HepG2 (cell line): Measurements from ENCODE around the gene SIGLEC14. TPM values are rescaled to one million over a fixed set of nuclear protein-coding genes. Genes with fewer than 3 reads are reported as not detected.
A peak's percentile ranks its signal among the peaks of the same experiment; 100 is the strongest.

Experiments used
- ARID2 ChIP-seq: sonication (generic); formaldehyde crosslinking; IDR thresholded peaks from 2 replicates; pipeline ENCODE4 v1.8.1; 2022; ENCODE audit warnings: mild to moderate bottlenecking, missing genetic modification reagents, borderline replicate concordance
- CBX5 ChIP-seq: sonication (generic); formaldehyde crosslinking; IDR thresholded peaks from 2 replicates; pipeline ENCODE4 v1.4.0; 2020; ENCODE audit warnings: missing genetic modification reagents, borderline replicate concordance
- FOXO1 ChIP-seq: sonication (generic); formaldehyde crosslinking; IDR thresholded peaks from 2 replicates; pipeline ENCODE4 v1.4.0; 2020; ENCODE audit warnings: missing genetic modification reagents
- HDAC1 ChIP-seq: sonication (generic); formaldehyde crosslinking; IDR thresholded peaks from 2 replicates; pipeline ENCODE4 v1.5.1; 2020; ENCODE audit warnings: mild to moderate bottlenecking, missing genetic modification reagents
- HNRNPUL1 ChIP-seq: fragments of 200-400 bp; formaldehyde crosslinking; IDR thresholded peaks from 2 replicates; pipeline ENCODE4 v1.6.1; 2017; ENCODE audit warnings: low read depth, mild to moderate bottlenecking, low read length, moderate library complexity
- HOXA9 ChIP-seq: sonication (generic); formaldehyde crosslinking; IDR thresholded peaks from 2 replicates; pipeline ENCODE4 v1.8.1; 2022; ENCODE audit warnings: missing genetic modification reagents, mild to moderate bottlenecking, moderate library complexity, borderline replicate concordance
- NBN ChIP-seq: fragments of 450-650 bp; conservative IDR thresholded peaks from 2 replicates; pipeline ENCODE4 v1.6.1; 2017
- PHF21A ChIP-seq: sonication (generic); formaldehyde crosslinking; IDR thresholded peaks from 2 replicates; pipeline ENCODE4 v1.5.0; 2020; ENCODE audit warnings: mild to moderate bottlenecking, missing genetic modification reagents
- RARA ChIP-seq: IDR thresholded peaks from 2 replicates; pipeline ENCODE4 v1.6.1; 2016; ENCODE audit warnings: missing genetic modification reagents, missing compliant biosample characterization
- RBAK ChIP-seq: sonication (generic); formaldehyde crosslinking; IDR thresholded peaks from 2 replicates; pipeline ENCODE4 v1.5.1; 2020; ENCODE audit warnings: mild to moderate bottlenecking, missing genetic modification reagents
- SP1 ChIP-seq, 2 experiments: fragments of 450-650 bp in 1 of 2; sonication (generic) in 1 of 2; formaldehyde crosslinking in 1 of 2; IDR thresholded peaks; 2 replicates each; pipeline versions ENCODE4 v1.4.0 to v1.6.1; 2016 to 2020; ENCODE audit warnings: missing genetic modification reagents in 1 of 2
- TCF7 ChIP-seq: sonication (generic); IDR thresholded peaks from 2 replicates; pipeline ENCODE4 v1.6.1; 2016; ENCODE audit warnings: antibody characterized with exemption, low read depth
- YEATS2 ChIP-seq: sonication (generic); formaldehyde crosslinking; IDR thresholded peaks from 2 replicates; pipeline ENCODE4 v1.4.0; 2020; ENCODE audit warnings: missing genetic modification reagents, borderline replicate concordance
- YY1 ChIP-seq: IDR thresholded peaks from 2 replicates; pipeline ENCODE4 v1.6.1; 2011; ENCODE audit warnings: low read length, low read depth, moderate library complexity, mild to moderate bottlenecking; ENCODE audit not compliant: insufficient read depth, insufficient replicate concordance
- ZFP41 ChIP-seq: sonication (generic); formaldehyde crosslinking; IDR thresholded peaks from 2 replicates; pipeline ENCODE4 v1.4.0; 2020; ENCODE audit warnings: mild to moderate bottlenecking, missing genetic modification reagents, borderline replicate concordance
- ZNF891 ChIP-seq: sonication (generic); formaldehyde crosslinking; IDR thresholded peaks from 2 replicates; pipeline ENCODE4 v1.5.0; 2020; ENCODE audit warnings: mild to moderate bottlenecking, missing genetic modification reagents
- polyA plus RNA-seq, 8 experiments: library from polyadenylated mRNA; depleted of rRNA in 3 of 8; stranded (reverse) in 7 of 8; unstranded in 1 of 8; fragments of >200 nt; fragmentation: Illumina TruSeq in 4 of 8; extraction: Trizol in 4 of 8; gene quantifications; 2 replicates each; pipeline versions ENCODE4 v1.2.1 to v1.2.3, GENCODE V29; 2011 to 2016; ENCODE audit warnings: low read depth in 4 of 8, missing spikeins in 1 of 8, mixed read lengths in 1 of 8; ENCODE audit not compliant: insufficient read depth in 1 of 8
- total RNA-seq, 5 experiments: library from RNA; depleted of rRNA; stranded (reverse); fragments of >200 nt; fragmentation: Illumina TruSeq; extraction: Trizol; gene quantifications; 2 replicates each; pipeline ENCODE4 v1.2.3, GENCODE V29; 2016; ENCODE audit warnings: low read depth in 1 of 5
- TF ChIP-seq, protein P1 (sequence below): sonication (generic); formaldehyde crosslinking; conservative IDR thresholded peaks from 2 replicates; pipeline ENCODE4 v1.4.0; 2020; ENCODE audit warnings: mild to moderate bottlenecking, missing genetic modification reagents, moderate library complexity
- TF ChIP-seq, protein P2 (sequence below): IDR thresholded peaks from 2 replicates; pipeline ENCODE4 v1.6.1; 2016; ENCODE audit warnings: mild to moderate bottlenecking
- TF ChIP-seq, protein P3 (sequence below): sonication (generic); formaldehyde crosslinking; IDR thresholded peaks from 2 replicates; pipeline ENCODE4 v1.4.0; 2020; ENCODE audit warnings: mild to moderate bottlenecking, missing genetic modification reagents

SIGLEC14 gene
- total and polyA plus RNA-seq, 2 of the 13 experiments (the other 11 are each of a cell fraction or from before 2014, with no cell fraction given) = 0.05 to 0.09 TPM

DNA sequence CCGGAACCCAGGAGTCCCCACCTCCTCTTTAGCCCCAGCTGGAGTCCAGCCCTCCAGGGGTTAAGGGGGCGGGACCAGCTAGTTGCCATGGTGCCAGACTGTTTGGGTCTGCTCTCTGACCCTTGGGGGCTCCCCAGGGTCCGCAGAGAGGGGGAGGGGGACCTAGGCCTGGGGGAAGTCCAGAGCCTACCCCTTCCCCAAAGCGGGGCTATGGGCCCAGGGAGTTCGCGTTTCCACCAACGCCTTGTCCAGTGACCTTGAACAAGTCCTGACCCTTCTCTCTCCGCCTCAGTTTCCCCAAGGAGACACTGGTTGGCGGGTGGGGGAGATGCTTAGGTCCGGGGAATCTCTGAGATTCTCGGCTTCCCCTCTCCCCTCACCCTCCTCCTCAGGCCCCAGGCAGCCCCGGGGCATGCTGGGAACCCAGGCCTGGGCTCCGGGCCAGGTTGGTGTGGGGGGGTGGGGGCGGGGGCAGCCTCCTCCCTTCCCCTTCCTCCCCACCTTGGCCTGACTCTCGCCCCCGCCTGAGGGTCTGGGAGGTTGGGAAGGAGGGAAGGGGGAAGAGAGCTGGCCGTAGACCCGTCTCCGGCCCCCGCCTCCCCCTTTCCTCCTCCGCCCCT, 43.9 kb upstream of the SIGLEC14 start (continued):
- TF ChIP-seq, protein P1, sequence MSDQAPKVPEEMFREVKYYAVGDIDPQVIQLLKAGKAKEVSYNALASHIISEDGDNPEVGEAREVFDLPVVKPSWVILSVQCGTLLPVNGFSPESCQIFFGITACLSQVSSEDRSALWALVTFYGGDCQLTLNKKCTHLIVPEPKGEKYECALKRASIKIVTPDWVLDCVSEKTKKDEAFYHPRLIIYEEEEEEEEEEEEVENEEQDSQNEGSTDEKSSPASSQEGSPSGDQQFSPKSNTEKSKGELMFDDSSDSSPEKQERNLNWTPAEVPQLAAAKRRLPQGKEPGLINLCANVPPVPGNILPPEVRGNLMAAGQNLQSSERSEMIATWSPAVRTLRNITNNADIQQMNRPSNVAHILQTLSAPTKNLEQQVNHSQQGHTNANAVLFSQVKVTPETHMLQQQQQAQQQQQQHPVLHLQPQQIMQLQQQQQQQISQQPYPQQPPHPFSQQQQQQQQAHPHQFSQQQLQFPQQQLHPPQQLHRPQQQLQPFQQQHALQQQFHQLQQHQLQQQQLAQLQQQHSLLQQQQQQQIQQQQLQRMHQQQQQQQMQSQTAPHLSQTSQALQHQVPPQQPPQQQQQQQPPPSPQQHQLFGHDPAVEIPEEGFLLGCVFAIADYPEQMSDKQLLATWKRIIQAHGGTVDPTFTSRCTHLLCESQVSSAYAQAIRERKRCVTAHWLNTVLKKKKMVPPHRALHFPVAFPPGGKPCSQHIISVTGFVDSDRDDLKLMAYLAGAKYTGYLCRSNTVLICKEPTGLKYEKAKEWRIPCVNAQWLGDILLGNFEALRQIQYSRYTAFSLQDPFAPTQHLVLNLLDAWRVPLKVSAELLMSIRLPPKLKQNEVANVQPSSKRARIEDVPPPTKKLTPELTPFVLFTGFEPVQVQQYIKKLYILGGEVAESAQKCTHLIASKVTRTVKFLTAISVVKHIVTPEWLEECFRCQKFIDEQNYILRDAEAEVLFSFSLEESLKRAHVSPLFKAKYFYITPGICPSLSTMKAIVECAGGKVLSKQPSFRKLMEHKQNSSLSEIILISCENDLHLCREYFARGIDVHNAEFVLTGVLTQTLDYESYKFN (CRISPR knock-in tag) = 0 out of 2 replicates have a peak, but pooled peaks have one; percentile 32
- TF ChIP-seq HNRNPUL1 (no peak), CBX5 (CRISPR knock-in tag) (no peak), TCF7 (no peak), FOXO1 (CRISPR knock-in tag) (no peak), YEATS2 (CRISPR knock-in tag) (no peak), HDAC1 (CRISPR knock-in tag) (no peak), PHF21A (CRISPR knock-in tag) (no peak), RBAK (CRISPR knock-in tag) (no peak), RARA (CRISPR knock-in tag) (peak; percentile 48), NBN (no peak), HOXA9 (CRISPR knock-in tag) (no peak), ZFP41 (no peak), ZNF891 (CRISPR knock-in tag) (no peak), SP1 (IDR thresholded peaks at IDR 0.05) (no peak), SP1 (CRISPR knock-in tag; IDR thresholded peaks at IDR 0.05) (peak; percentile 61; the same call in 1 of the 2 replicates), ARID2 (CRISPR knock-in tag) (no peak), YY1 (no peak)
- TF ChIP-seq, protein P2, sequence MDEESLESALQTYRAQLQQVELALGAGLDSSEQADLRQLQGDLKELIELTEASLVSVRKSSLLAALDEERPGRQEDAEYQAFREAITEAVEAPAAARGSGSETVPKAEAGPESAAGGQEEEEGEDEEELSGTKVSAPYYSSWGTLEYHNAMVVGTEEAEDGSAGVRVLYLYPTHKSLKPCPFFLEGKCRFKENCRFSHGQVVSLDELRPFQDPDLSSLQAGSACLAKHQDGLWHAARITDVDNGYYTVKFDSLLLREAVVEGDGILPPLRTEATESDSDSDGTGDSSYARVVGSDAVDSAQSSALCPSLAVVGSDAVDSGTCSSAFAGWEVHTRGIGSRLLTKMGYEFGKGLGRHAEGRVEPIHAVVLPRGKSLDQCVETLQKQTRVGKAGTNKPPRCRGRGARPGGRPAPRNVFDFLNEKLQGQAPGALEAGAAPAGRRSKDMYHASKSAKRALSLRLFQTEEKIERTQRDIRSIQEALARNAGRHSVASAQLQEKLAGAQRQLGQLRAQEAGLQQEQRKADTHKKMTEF (CRISPR knock-in tag) = no peak
- TF ChIP-seq, protein P3, sequence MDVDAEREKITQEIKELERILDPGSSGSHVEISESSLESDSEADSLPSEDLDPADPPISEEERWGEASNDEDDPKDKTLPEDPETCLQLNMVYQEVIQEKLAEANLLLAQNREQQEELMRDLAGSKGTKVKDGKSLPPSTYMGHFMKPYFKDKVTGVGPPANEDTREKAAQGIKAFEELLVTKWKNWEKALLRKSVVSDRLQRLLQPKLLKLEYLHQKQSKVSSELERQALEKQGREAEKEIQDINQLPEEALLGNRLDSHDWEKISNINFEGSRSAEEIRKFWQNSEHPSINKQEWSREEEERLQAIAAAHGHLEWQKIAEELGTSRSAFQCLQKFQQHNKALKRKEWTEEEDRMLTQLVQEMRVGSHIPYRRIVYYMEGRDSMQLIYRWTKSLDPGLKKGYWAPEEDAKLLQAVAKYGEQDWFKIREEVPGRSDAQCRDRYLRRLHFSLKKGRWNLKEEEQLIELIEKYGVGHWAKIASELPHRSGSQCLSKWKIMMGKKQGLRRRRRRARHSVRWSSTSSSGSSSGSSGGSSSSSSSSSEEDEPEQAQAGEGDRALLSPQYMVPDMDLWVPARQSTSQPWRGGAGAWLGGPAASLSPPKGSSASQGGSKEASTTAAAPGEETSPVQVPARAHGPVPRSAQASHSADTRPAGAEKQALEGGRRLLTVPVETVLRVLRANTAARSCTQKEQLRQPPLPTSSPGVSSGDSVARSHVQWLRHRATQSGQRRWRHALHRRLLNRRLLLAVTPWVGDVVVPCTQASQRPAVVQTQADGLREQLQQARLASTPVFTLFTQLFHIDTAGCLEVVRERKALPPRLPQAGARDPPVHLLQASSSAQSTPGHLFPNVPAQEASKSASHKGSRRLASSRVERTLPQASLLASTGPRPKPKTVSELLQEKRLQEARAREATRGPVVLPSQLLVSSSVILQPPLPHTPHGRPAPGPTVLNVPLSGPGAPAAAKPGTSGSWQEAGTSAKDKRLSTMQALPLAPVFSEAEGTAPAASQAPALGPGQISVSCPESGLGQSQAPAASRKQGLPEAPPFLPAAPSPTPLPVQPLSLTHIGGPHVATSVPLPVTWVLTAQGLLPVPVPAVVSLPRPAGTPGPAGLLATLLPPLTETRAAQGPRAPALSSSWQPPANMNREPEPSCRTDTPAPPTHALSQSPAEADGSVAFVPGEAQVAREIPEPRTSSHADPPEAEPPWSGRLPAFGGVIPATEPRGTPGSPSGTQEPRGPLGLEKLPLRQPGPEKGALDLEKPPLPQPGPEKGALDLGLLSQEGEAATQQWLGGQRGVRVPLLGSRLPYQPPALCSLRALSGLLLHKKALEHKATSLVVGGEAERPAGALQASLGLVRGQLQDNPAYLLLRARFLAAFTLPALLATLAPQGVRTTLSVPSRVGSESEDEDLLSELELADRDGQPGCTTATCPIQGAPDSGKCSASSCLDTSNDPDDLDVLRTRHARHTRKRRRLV (CRISPR knock-in tag) = no peak
